Measurements from ENCODE around the gene RFX1.

Gene RFX1

DNA sequence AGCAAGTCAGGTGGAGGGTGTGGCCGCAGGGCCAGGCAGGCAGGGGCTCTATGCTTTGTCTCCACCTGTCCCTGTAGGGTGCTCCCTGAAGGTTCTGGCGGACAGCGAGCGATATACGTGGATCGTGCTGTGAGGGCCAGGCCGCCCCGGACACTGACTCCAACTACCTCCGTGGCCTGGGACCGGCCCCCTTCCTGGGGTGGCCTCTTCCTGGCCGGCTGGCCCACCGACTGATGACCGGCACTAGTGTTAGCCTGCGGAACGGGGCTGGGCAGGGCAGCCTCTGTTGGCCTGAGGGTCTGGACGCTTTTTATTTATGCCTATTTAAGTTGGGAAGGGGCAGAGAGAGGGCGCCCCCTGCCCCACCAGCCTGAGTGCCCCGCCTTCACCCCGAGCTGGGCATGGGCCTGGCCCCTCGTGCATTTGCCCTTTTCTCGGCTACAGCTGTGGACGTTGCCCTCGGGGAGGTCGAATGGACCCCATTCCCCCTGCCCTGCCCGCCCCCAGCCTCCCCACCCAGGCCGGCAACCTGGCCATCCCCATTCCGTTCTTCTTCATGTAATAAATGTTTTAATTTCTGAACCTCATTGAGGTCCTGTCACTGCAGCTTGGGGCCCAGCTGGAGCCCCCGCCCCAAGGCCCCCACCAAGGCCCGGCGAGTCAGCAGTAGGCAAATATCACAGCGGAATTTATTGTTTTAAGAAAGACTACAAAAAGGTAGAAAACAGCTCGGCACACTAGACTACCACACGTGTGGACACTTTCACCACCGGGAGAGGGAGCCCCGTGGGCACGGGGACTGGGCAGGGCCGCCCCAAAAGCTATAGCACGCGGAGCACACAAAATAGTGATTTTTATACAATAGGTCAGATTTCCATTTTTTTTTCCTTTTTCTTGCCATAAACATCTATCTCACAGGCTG is 45.0 kb downstream of the RFX1 start:
- DNase-seq (ENCODE audit: low read depth in 2 of 2): no peak

DNA sequence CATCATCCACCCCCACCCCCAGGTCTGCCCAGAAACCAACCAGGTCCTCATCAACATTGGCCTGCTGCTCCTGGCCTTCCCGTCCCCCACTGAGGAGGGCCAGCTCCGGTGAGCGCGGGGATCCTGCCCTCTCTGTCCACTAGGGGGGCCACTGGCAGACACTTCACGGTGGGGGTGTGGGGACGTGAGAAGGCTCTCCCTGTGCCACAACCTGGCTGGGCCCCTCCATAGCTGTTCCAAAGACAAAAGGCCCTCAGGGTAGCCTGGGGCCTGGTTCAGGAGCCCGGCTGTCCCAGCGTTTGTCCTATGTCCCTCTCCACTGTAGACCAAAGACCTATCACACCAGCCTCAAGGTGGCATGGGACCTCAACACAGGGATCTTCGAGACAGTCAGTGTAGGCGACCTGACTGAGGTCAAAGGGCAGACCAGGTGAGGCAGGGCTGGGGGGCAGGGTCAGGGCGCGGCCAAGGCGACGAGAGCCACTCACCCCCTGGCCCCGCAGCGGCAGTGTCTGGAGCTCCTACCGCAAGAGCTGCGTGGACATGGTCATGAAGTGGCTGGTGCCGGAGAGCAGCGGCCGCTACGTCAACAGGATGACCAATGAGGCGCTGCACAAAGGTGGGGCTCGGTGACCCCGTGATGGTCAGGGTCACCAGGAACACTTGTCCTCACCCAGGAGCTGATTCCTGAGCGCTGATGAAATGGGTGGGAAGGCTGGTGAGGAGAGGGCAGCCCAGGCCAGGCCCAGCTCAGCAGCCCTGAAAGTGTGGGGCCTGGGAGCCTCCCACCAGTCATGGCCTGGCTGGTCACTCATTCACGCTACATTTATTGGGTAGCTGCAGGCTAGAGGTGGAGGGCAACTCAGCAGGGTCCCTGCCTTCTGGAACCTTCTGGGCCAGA is 45.9 kb downstream of the RFX1 start:
- no peak for DNase-seq (ENCODE audit: low read depth in 2 of 2)

DNA sequence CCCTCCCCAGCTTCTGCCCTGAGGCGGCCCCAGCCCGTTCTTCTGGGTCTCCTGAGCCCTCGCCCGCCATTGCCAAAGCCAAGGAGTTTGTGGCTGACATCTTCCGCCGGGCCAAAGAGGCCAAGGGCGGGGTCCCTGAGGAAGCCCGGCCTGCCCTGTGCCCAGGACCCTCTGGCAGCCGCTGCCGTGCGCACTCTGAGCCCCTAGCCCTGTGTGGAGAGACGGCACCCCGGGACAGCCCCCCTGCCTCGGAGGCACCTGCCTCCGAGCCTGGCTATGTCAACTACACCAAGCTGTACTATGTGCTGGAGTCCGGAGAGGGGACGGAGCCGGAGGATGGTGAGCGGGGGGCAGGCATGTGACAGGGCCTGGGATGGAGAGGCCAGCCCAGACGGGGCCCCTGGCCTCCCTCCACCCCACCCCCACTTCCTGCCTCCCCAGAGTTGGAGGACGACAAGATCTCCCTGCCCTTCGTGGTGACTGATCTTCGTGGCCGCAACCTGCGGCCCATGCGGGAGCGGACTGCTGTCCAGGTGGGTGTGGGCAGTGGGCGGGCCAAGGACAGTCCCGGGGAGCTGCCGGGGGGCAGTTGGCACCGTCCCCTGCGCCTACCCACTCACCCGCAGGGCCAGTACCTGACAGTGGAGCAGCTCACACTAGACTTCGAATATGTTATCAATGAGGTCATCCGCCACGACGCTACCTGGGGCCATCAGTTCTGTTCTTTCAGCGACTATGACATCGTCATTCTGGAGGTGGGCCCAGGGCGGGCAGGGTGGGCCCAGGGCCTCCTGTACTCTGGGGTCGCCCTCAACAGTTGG is 46.8 kb downstream of the RFX1 start:
- DNase-seq (ENCODE audit: low read depth in 2 of 2): no peak

- no peak for DNase-seq (ENCODE audit: low read depth in 2 of 2)
Measured at GRCh38 chr19:13958043-13958442, 48.1 kb downstream of the RFX1 start.

- DNase-seq (ENCODE audit: low read depth in 2 of 2): no peak
Measured at GRCh38 chr19:13957051-13957450, 49.1 kb downstream of the RFX1 start.

- no peak for DNase-seq (ENCODE audit: low read depth in 2 of 2)
Measured at GRCh38 chr19:13956365-13956744, 49.8 kb downstream of the RFX1 start.

- DNase-seq (ENCODE audit: low read depth in 2 of 2): no peak
Measured at GRCh38 chr19:13955662-13956364, 50.3 kb downstream of the RFX1 start.

DNA sequence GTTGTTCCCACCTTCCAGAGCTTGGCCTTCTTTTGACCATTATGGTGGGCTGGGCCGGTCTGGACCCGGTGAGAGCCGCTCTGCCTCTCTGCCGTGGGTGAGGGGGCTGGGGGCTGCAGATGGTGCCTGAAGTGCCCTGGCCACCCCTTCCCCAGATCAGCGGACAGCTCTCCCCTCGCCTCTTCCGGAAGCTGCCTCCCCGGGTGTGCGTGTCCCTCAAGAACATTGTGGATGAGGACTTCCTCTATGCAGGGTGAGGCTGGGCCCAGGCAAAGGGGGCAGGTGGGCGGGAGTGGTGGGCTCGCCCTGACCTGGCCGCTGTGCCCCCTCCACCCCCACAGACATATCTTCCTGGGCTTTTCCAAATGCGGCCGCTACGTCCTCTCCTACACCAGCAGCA is 51.9 kb downstream of the RFX1 start:
- DNase-seq (ENCODE audit: low read depth in 2 of 2): no peak

- DNase-seq (ENCODE audit: low read depth in 2 of 2): no peak
Measured at GRCh38 chr19:13952931-13953531, 53.1 kb downstream of the RFX1 start.

DNA sequence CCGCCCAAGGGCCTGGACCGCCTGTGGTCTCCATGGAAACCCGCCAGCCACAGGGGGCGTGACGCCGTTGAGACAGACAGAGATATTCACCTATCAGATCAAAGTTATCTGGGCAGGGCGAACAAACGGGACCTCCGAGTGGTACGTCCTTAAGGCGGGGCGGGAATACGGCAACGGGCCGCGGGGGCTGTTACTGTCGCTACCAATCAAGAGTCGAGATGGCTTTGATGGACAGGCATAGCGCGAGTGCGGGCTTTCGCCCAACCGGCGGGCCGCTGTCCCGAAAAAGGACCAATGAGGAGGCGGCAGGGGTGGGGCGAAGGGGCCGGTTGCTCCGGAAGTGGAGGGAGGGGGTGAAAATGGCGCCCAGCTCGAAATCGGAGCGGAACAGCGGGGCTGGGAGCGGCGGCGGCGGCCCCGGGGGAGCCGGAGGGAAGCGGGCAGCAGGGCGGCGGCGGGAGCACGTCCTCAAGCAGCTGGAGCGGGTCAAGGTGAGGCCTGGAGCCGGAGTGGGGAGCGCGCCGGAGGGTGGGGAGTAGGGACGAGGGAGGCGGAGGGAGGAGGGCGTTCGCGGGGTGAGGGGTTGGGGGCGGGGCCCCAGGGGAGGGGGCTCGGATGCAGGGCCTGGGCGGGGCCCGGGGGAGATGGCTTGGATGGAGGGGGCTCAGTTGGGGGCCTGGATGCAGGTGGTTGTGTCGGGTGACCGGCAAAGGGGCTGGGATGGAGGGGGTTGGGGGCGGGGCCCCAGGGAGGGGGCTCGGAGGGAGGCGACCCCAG is 53.8 kb downstream of the RFX1 start, which contains the start of gene DCAF15:
Gene DCAF15 (plus strand): TSS at position 356 of the 777 bp plus-strand sequence. CDS start 4 bp downstream, at position 360.
- DNase-seq (ENCODE audit: low read depth in 2 of 2): peak; percentile 96 to 99

- DNase-seq (ENCODE audit: low read depth in 2 of 2): no peak
Measured at GRCh38 chr19:13951799-13952153, 54.3 kb downstream of the RFX1 start.

DNA sequence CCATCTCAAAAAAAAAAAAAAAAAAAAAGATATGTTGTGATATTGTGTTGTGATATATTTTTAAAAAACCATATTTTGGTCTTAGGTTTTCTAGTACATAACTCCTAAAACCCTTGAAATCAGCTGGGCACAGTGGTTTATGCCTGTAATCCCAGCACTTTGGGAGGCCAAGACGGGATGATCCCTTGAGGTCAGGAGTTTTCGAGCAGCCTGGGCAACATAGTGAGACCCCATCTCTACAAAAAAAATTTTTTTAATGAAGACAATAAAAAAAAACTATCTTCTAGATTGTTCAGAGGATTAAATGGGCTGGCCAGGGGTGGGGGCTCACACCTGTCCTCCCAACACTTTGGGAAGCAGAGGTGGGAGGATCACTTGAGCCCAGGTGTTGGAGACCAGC is 55.1 kb downstream of the RFX1 start:
- DNase-seq (ENCODE audit: low read depth in 2 of 2): no peak

- no peak for DNase-seq (ENCODE audit: low read depth in 2 of 2)
Measured at GRCh38 chr19:13946414-13946813, 59.7 kb downstream of the RFX1 start.

DNA sequence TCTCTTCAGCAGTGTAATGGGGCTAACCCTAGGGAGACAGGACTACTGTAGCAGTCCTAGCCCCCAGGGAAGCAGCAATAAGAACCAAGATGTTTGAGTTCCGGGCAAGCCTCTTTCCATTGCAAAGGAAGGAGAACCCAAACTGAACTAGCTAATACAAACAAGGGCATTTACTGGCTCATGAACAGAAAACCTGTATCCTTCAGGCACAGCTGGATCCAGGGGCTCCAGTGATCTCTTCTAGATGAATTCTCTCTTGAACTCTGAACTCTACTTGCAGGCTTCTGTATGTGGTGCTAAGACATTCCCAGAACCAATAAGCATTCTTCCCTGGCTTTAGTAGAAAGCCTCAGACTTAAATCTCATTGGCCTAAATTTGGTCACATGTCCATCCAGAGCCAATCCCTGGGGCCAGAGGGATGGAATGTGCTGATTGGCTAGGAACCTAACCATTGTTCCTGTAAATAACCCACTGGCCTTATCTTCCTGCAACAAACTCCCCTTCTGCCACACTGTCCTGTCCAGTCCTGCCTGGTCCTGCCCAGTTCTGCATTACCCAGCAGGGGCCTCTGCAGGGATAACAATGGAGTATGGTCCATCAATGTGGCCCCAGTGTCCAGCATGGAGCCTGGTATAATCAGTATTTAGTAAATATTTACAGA is 64.0 kb downstream of the RFX1 start:
- no peak for DNase-seq (ENCODE audit: low read depth in 2 of 2)

- no peak for DNase-seq (ENCODE audit: low read depth in 2 of 2)
Measured at GRCh38 chr19:13938301-13939064, 67.6 kb downstream of the RFX1 start, which contains the start of gene PODNL1. Gene PODNL1 (minus strand): TSS chr19:13938417. CDS start chr19:13938181, 236 bp downstream.

- DNase-seq (ENCODE audit: low read depth in 2 of 2): no peak
Measured at GRCh38 chr19:13937479-13938300, 68.4 kb downstream of the RFX1 start.

DNA sequence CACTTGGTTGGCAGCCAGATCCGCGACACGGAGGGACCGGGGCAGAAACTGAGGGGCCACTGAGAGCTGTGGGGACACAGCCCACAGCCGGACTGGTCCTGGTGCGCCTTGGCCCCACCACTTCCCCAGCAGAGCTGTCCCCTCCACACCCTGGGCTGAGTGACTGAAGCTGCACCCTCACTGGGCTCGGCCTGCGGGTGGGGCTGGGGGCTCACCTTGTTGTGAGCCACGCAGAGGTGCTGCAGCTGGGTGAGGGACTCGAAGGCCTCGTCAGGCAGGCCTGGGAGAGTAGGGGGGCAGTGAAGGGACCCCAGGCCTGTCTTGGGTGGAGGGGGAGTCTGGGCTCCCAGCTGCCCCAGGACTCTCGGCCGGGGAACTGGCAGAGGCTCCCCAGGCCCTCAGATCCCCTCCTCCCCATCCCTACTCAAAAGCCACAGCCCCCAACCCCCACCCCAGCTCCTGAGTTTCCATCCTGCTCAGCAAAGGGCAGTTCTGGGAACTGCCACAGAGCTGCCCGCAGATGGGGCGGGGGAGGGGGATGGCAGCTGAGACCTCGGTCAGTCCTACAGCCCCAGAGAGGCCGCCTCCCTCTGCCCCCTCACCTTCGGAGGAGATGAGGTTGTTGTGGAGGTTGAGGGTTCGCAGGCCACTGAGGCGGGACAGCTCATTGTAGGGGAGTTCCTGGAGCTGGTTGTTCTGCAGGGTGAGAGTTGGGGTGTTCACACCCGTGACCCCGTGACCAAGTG is 70.2 kb downstream of the RFX1 start:
- DNase-seq (ENCODE audit: low read depth in 2 of 2): no peak

All from stimulated activated CD8-positive, alpha-beta memory T cell treated with anti-CD3 and anti-CD28 coated beads, Interleukin-15, amount 100 ng/mL, for 4 hours (primary cell).